Measurements from ENCODE around the gene ATP8A2.

GRCh38 chr13:25397763-25398162 is 26.0 kb downstream of the ATP8A2 start:
- TF ChIP-seq POLR2AphosphoS5 (IDR thresholded peaks at IDR 0.05; ENCODE audit: borderline replicate concordance, low read depth, low read length) (no peak), EZH2 (IDR thresholded peaks at IDR 0.05) (no peak)
